ENCODE data around the gene STARD6.

GRCh38 chr18:54284981-54285785 is 72.5 kb downstream of the STARD6 start:
- TF ChIP-seq POLR2A (IDR thresholded peaks at IDR 0.05) (no peak), POLR2AphosphoS5 (IDR thresholded peaks at IDR 0.05) (no peak)
- TF ChIP-seq, protein P1, sequence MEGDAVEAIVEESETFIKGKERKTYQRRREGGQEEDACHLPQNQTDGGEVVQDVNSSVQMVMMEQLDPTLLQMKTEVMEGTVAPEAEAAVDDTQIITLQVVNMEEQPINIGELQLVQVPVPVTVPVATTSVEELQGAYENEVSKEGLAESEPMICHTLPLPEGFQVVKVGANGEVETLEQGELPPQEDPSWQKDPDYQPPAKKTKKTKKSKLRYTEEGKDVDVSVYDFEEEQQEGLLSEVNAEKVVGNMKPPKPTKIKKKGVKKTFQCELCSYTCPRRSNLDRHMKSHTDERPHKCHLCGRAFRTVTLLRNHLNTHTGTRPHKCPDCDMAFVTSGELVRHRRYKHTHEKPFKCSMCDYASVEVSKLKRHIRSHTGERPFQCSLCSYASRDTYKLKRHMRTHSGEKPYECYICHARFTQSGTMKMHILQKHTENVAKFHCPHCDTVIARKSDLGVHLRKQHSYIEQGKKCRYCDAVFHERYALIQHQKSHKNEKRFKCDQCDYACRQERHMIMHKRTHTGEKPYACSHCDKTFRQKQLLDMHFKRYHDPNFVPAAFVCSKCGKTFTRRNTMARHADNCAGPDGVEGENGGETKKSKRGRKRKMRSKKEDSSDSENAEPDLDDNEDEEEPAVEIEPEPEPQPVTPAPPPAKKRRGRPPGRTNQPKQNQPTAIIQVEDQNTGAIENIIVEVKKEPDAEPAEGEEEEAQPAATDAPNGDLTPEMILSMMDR (IDR thresholded peaks at IDR 0.05): no peak
